ENCODE measurements around the gene CAB39L. TPM values are rescaled to one million over a fixed set of nuclear protein-coding genes. Genes with fewer than 3 reads are reported as not detected.

CAB39L gene
- total and polyA plus RNA-seq, 2 experiments from 2014 or later, result 3.3 to 4.4 TPM

GRCh38 chr13:49323344-49323743 lies 120.5 kb downstream of the CAB39L start:
- H3K4me2 ChIP-seq, result no peak overlapping the region
- no peaks in the 10 kb centered on the region for H3K4me1 Mint-ChIP-seq
- no peaks in the 10 kb centered on the region for H3K9me3 Mint-ChIP-seq
- no peaks in the 10 kb centered on the region for H3K9me2 ChIP-seq (ENCODE audit: insufficient read depth)
- no peaks in the 10 kb centered on the region for H3K27me3 ChIP-seq (ENCODE audit: insufficient read depth)
- no peaks in the 10 kb centered on the region for H3F3A ChIP-seq (replicated peaks; ENCODE audit: low read depth)
- ATAC-seq (no peak), DNase-seq (ENCODE audit: low spot score) (no peak)
- no peaks in the 10 kb centered on the region for H3K36me3 Mint-ChIP-seq (ENCODE audit: low read depth)
- H4K20me1 ChIP-seq (replicated peaks; ENCODE audit: insufficient read depth), result no peaks in the 10 kb centered on the region
- no peak overlapping the region for H3K27ac Mint-ChIP-seq
- H3K4me1 ChIP-seq (ENCODE audit: insufficient read depth), result no peaks in the 10 kb centered on the region
- H3K36me3 ChIP-seq (ENCODE audit: insufficient read depth), result no peaks in the 10 kb centered on the region
- H2AFZ ChIP-seq, result no peak overlapping the region
- TF ChIP-seq STAT1 (IDR thresholded peaks at IDR 0.05; ENCODE audit: unreplicated experiment) (no peak), CTCF (conservative IDR thresholded peaks at IDR 0.05; ENCODE audit: low read depth in 2 of 2) (no peak), ZNF331 (CRISPR knock-in tag; IDR thresholded peaks at IDR 0.05; ENCODE audit: low read depth) (no peak), EZH2 (IDR thresholded peaks at IDR 0.05; ENCODE audit: low read depth, unreplicated experiment) (no peak), ZNF114 (CRISPR knock-in tag; IDR thresholded peaks at IDR 0.05) (no peak), REST (IDR thresholded peaks at IDR 0.05; ENCODE audit: unreplicated experiment) (no peak), JUNB (IDR thresholded peaks at IDR 0.05; ENCODE audit: unreplicated experiment) (no peak)
- H3K4me3 Mint-ChIP-seq, result no peak overlapping the region
- H3K4me3 ChIP-seq, result no peak overlapping the region
- H3K79me2 ChIP-seq (replicated peaks; ENCODE audit: insufficient read depth), result no peaks in the 10 kb centered on the region
- H3K27me3 Mint-ChIP-seq (ENCODE audit: insufficient read depth, low read depth, poor library complexity), result no peaks in the 10 kb centered on the region
- H3K27ac ChIP-seq (ENCODE audit: low read depth), result no peak overlapping the region

GRCh38 chr13:49322702-49323101 lies 121.2 kb downstream of the CAB39L start:
- H2AFZ ChIP-seq, result no peak overlapping the region
- no peaks in the 10 kb centered on the region for H3K79me2 ChIP-seq (replicated peaks; ENCODE audit: insufficient read depth)
- H3F3A ChIP-seq (replicated peaks; ENCODE audit: low read depth), result no peaks in the 10 kb centered on the region
- Mint-ChIP-seq H3K4me1 (no peaks in the 10 kb centered on the region), H3K4me3 (no peak overlapping the region), H3K9me3 (no peaks in the 10 kb centered on the region), H3K36me3 (ENCODE audit: low read depth) (no peaks in the 10 kb centered on the region), H3K27me3 (ENCODE audit: insufficient read depth, low read depth, poor library complexity) (no peaks in the 10 kb centered on the region), H3K27ac (no peak overlapping the region)
- H3K27ac ChIP-seq (ENCODE audit: low read depth), result no peak overlapping the region
- H3K27me3 ChIP-seq (ENCODE audit: insufficient read depth), result no peaks in the 10 kb centered on the region
- no peaks in the 10 kb centered on the region for H3K36me3 ChIP-seq (ENCODE audit: insufficient read depth)
- no peaks in the 10 kb centered on the region for H4K20me1 ChIP-seq (replicated peaks; ENCODE audit: insufficient read depth)
- no peak overlapping the region for H3K4me2 ChIP-seq
- ATAC-seq, result no peak
- no peak for DNase-seq (ENCODE audit: low spot score)
- no peaks in the 10 kb centered on the region for H3K9me2 ChIP-seq (ENCODE audit: insufficient read depth)
- no peak overlapping the region for H3K4me3 ChIP-seq
- no peaks in the 10 kb centered on the region for H3K4me1 ChIP-seq (ENCODE audit: insufficient read depth)
- no peak for TF ChIP-seq STAT1 (IDR thresholded peaks at IDR 0.05; ENCODE audit: unreplicated experiment)
- TF ChIP-seq EZH2phosphoT487 (IDR thresholded peaks at IDR 0.05; ENCODE audit: unreplicated experiment), result no peak
- no peak for TF ChIP-seq REST (IDR thresholded peaks at IDR 0.05; ENCODE audit: unreplicated experiment)

Data from GM23338 (cell line).